C1 segment of cervical spinal cord (tissue), 14 donors: ENCODE results near the gene RNASE12.
"Not testable (repeated sequence)": the region's sequence is repeated elsewhere in the genome, so short reads cannot be mapped to it uniquely, and the experiment has no call there.

Experiments used
- DNase-seq, 14 donors: peaks; one replicate each; lab custom pipeline; 2025; lab: John Stamatoyannopoulos, UW

The RNASE12 gene

GRCh38 chr14:20591235-20591634 is at the start of gene RNASE12:
Gene RNASE12, minus strand, starts transcription at chr14:20591376. Its CDS starts 653 bp downstream, at chr14:20590723.
- no peak for DNase-seq

- DNase-seq, result peak in 9 of 14 donors; percentile 11 to 66 (median 38)
Measured at GRCh38 chr14:20632831-20633691, 41.9 kb upstream of the RNASE12 start.

GRCh38 chr14:20632448-20632830 is 41.3 kb upstream of the RNASE12 start:
- peak in 1 of 14 donors; percentile 57 for DNase-seq

- peak in 8 of 14 donors; percentile 9 to 60 (median 26) for DNase-seq
Measured at GRCh38 chr14:20631880-20632389, 40.8 kb upstream of the RNASE12 start.

- peak in 5 of 14 donors; percentile 24 to 61 (median 35) for DNase-seq
Measured at GRCh38 chr14:20631023-20631879, 40.1 kb upstream of the RNASE12 start.

- DNase-seq, result peak in 3 of 14 donors; percentile 13 to 61 (median 36)
Measured at GRCh38 chr14:20630340-20631022, 39.3 kb upstream of the RNASE12 start.

- DNase-seq, result no peak
Measured at GRCh38 chr14:20628063-20628854, 37.1 kb upstream of the RNASE12 start.

- no peak for DNase-seq
Measured at GRCh38 chr14:20627346-20628027, 36.3 kb upstream of the RNASE12 start.

GRCh38 chr14:20626274-20626673 is 35.1 kb upstream of the RNASE12 start:
- no peak for DNase-seq

GRCh38 chr14:20624495-20625070 is 33.4 kb upstream of the RNASE12 start:
- DNase-seq, result peak in 1 of 14 donors; percentile 9

- DNase-seq, result no peak
Measured at GRCh38 chr14:20623798-20624197, 32.6 kb upstream of the RNASE12 start.

GRCh38 chr14:20622816-20623291 is 31.7 kb upstream of the RNASE12 start:
- DNase-seq, result no peak

GRCh38 chr14:20620798-20621478 is 29.8 kb upstream of the RNASE12 start:
- DNase-seq, result no peak

- DNase-seq, result not testable (repeated sequence)
Measured at GRCh38 chr14:20619688-20620087, 28.5 kb upstream of the RNASE12 start.

- no peak for DNase-seq
Measured at GRCh38 chr14:20618271-20618749, 27.1 kb upstream of the RNASE12 start.

- DNase-seq, result no peak
Measured at GRCh38 chr14:20617138-20618003, 26.2 kb upstream of the RNASE12 start.

GRCh38 chr14:20615996-20616395 is 24.8 kb upstream of the RNASE12 start:
- no peak for DNase-seq
